ENCODE results near the gene PXDN.

The PXDN gene

DNA sequence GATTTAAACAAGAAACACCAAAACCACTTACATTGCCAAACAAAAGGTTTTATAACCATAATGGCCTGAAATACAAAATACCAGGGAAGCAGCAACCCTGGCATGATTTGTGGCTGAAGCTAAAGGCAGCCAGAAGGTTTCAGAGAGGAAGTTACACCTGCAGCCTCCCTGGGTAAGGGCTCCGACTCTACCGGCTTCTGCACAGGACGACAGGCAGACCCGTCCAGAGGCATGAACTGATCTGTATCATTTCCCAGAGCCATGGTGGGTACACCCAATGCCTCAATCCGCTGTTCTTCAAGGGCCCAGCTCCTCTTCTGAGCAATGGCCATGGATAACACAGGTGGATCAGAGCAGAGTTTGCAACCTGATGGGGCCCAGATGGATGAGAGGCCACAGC is 71.6 kb downstream of the PXDN start:
- no peak overlapping the region for H3K4me3 ChIP-seq (ENCODE audit: low read depth, low read length)
- TF ChIP-seq, protein P1, sequence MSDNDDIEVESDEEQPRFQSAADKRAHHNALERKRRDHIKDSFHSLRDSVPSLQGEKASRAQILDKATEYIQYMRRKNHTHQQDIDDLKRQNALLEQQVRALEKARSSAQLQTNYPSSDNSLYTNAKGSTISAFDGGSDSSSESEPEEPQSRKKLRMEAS (IDR thresholded peaks at IDR 0.05; ENCODE audit: low read depth, low read length): no peak
- no peak for TF ChIP-seq POLR2A (IDR thresholded peaks at IDR 0.05; ENCODE audit: extremely low read depth, insufficient read length)
- TF ChIP-seq, protein P2, sequence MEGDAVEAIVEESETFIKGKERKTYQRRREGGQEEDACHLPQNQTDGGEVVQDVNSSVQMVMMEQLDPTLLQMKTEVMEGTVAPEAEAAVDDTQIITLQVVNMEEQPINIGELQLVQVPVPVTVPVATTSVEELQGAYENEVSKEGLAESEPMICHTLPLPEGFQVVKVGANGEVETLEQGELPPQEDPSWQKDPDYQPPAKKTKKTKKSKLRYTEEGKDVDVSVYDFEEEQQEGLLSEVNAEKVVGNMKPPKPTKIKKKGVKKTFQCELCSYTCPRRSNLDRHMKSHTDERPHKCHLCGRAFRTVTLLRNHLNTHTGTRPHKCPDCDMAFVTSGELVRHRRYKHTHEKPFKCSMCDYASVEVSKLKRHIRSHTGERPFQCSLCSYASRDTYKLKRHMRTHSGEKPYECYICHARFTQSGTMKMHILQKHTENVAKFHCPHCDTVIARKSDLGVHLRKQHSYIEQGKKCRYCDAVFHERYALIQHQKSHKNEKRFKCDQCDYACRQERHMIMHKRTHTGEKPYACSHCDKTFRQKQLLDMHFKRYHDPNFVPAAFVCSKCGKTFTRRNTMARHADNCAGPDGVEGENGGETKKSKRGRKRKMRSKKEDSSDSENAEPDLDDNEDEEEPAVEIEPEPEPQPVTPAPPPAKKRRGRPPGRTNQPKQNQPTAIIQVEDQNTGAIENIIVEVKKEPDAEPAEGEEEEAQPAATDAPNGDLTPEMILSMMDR (IDR thresholded peaks at IDR 0.05; ENCODE audit: low read depth, low read length): no peak
- no peak for DNase-seq (ENCODE audit: low read depth)

DNA sequence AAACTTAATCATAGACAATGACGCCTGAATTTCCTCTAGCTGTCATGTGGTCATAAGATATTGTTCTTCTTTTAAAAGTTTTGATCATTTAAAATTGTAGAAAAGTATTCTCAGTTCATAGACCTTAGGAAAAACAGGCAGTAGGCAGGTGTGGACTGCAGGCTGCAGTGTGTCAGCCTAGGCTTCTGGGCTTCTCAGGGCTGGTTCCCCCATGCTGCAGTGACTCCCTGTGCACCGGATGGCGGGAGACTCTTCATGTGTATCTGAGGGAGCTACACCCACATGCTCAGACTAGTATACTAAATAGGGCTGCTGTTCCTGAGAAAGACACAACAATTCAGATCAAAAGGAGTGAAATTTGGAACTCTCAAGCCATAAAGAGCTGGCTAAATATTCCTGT is 72.4 kb downstream of the PXDN start:
- TF ChIP-seq POLR2A (IDR thresholded peaks at IDR 0.05; ENCODE audit: extremely low read depth, insufficient read length) (no peak), MYC (IDR thresholded peaks at IDR 0.05; ENCODE audit: low read depth, low read length) (no peak)
- TF ChIP-seq, protein P2 (IDR thresholded peaks at IDR 0.05; ENCODE audit: low read depth, low read length): no peak
- TF ChIP-seq, protein P1 (IDR thresholded peaks at IDR 0.05; ENCODE audit: low read depth, low read length): no peak
- DNase-seq (ENCODE audit: low read depth): no peak
- no peak overlapping the region for H3K4me3 ChIP-seq (ENCODE audit: low read depth, low read length)

DNA sequence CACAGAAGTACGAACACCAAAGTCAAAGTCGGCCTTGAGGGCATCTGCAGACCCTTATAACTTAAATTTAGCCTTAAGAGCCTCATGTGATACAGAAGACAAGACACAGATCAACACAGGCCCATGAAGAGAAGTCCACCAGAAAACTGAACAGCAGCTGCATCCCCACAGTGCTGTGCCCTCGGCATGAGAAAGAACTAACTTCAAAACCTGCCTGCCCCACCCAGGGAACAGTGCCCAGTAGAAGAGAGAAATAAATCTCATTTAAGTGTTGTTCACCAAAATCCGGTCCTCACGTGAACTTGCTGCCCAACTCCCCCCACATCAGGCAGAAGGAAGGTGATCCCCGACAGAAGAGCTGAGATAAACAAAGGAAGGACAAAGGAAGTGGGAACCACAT is 73.7 kb downstream of the PXDN start:
- no peak overlapping the region for H3K4me3 ChIP-seq (ENCODE audit: low read depth, low read length)
- no peak for TF ChIP-seq MYC (IDR thresholded peaks at IDR 0.05; ENCODE audit: low read depth, low read length)
- TF ChIP-seq, protein P1 (IDR thresholded peaks at IDR 0.05; ENCODE audit: low read depth, low read length): no peak
- no peak for DNase-seq (ENCODE audit: low read depth)

DNA sequence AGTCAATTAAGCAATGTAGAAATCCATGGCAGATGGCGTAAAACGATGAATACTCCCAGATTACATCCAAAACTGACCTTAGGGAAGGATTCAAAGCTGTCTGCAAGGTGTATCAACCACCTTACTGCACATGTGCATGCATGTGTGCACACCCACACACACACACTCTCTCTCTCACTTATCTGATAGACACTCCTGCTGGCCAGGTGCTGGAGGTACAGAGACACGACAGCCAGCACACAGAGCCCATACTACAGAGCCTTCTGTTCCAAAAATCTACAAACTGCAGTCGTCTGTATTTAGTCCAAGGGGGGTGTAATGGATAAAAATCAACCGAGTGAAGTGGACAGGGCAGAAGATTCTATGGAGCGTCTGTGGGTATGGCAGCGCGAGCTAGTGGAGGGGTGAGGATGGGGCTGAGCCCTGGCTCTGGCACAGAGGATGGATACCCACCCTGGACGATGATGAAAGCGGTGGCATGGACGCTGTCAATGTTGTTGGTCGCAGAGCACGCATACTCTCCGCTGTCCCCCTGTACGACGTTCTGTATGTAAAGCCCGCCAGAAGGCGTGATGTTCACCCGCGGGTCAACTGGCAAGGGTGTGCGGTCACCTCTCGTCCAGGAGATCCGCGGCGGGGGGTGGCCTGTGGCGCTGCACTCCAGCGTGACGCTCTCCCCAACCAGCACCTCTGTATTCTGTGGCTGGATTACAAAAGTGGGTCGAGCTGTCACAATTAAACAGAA is 78.4 kb downstream of the PXDN start:
- DNase-seq (ENCODE audit: low read depth): no peak
- no peak for TF ChIP-seq POLR2A (IDR thresholded peaks at IDR 0.05; ENCODE audit: extremely low read depth, insufficient read length)
- TF ChIP-seq, protein P2 (IDR thresholded peaks at IDR 0.05; ENCODE audit: low read depth, low read length): no peak
- TF ChIP-seq MYC (IDR thresholded peaks at IDR 0.05; ENCODE audit: low read depth, low read length): no peak
- TF ChIP-seq, protein P1 (IDR thresholded peaks at IDR 0.05; ENCODE audit: low read depth, low read length): no peak
- H3K4me3 ChIP-seq (ENCODE audit: low read depth, low read length): no peak overlapping the region

DNA sequence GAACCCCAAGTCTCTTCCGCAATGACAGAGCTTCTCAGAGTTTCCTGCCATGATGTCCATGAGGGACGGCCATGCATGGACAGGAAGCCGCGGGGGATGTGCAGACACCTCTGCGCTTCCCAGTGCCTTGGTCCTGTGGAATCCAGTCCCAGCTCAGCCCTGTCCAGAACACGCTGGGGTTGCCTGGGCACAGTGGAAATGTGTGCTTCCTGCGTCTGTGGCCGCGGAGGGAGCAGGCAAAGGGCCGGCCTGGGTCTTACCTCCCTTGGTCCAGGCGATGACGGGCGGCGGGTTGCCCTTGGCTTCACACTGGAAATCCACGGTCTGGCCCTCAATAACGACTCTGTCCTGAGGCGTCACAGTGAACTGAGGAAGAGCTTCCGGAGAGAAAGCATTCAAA is 79.6 kb downstream of the PXDN start:
- no peak for DNase-seq (ENCODE audit: low read depth)
- H3K4me3 ChIP-seq (ENCODE audit: low read depth, low read length): no peak overlapping the region
- TF ChIP-seq MYC (IDR thresholded peaks at IDR 0.05; ENCODE audit: low read depth, low read length): no peak
- TF ChIP-seq, protein P1 (IDR thresholded peaks at IDR 0.05; ENCODE audit: low read depth, low read length): no peak
- TF ChIP-seq, protein P2 (IDR thresholded peaks at IDR 0.05; ENCODE audit: low read depth, low read length): no peak
- no peak for TF ChIP-seq POLR2A (IDR thresholded peaks at IDR 0.05; ENCODE audit: extremely low read depth, insufficient read length)

DNA sequence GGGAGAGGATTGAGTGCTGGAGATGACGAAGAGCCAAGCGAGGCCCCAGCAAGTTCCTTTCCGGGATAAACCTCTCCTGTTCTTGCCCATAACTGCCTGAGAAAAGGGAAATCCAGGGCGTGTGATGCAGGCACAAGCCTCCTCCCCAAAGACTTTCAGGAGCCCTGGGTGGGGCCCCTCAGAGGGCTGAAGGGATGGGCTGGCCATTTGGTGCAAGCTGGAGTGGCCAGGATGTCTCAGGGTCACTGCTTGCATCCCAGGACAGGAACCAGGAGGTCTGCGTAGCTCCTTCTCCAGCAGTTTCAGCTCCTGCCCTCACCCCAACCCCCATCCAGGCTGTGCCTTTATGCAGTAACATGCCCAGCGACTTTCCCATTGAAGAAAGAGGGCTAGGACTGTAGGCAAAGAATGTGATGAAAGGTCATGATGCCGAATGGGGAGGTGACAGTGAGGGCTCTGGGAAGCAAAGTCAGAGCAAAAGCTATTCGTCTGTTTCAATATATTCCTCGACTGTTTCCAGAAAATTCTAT is 80.2 kb downstream of the PXDN start:
- TF ChIP-seq POLR2A (IDR thresholded peaks at IDR 0.05; ENCODE audit: extremely low read depth, insufficient read length) (no peak), MYC (IDR thresholded peaks at IDR 0.05; ENCODE audit: low read depth, low read length) (no peak)
- TF ChIP-seq, protein P1 (IDR thresholded peaks at IDR 0.05; ENCODE audit: low read depth, low read length): no peak
- DNase-seq (ENCODE audit: low read depth): no peak
- no peak overlapping the region for H3K4me3 ChIP-seq (ENCODE audit: low read depth, low read length)
